Breast epithelium (tissue), 4 donors: Measurements from ENCODE around the gene VPS13A. TPM values are rescaled to one million over a fixed set of nuclear protein-coding genes. Genes with fewer than 3 reads are reported as not detected.
A peak's percentile ranks its signal among the peaks of the same experiment; 100 is the strongest.

Experiments used
- DNase-seq, 2 donors: peaks; one replicate each; pipeline ENCODE4 v3.0.0-alpha.2; 2019; ENCODE audit warnings: low spot score in 2 of 2
- H3K27ac ChIP-seq, 2 donors: fragments of 200-600 bp; sonication (generic) in 1 of 2; one replicate each; pipeline ENCODE4 v1.5.1; 2016 to 2019; ENCODE audit warnings: mild to moderate bottlenecking in 1 of 2
- H3K27me3 ChIP-seq, 2 donors: fragments of 200-600 bp; sonication (generic) in 1 of 2; one replicate each; pipeline versions ENCODE4 v1.5.1 to v1.6.0; 2017 to 2019; ENCODE audit warnings: control low read depth in 1 of 2, mild to moderate bottlenecking in 1 of 2
- H3K36me3 ChIP-seq: fragments of 200-600 bp; one replicate; pipeline ENCODE4 v1.5.1; 2019
- H3K4me1 ChIP-seq, 2 donors: fragments of 200-600 bp; sonication (generic); one replicate each; pipeline ENCODE4 v1.5.1; 2016 to 2019; ENCODE audit warnings: control low read depth in 1 of 2
- H3K4me3 ChIP-seq, 3 donors: fragments of 200-600 bp; sonication (generic); 1 replicate in 2 of 3; 2 replicates in 1 of 3; pipeline ENCODE4 v1.5.1; 2016 to 2019; ENCODE audit warnings: mild to moderate bottlenecking in 3 of 3, moderate library complexity in 2 of 3
- H3K9me3 ChIP-seq, 2 donors: fragments of 200-600 bp; sonication (generic) in 1 of 2; one replicate each; pipeline ENCODE4 v1.5.1; 2016 to 2019; ENCODE audit warnings: control low read depth in 1 of 2
- POLR2A ChIP-seq: fragments of 450-650 bp; IDR thresholded peaks from one replicate; pipeline ENCODE4 v1.6.1; 2016; ENCODE audit warnings: antibody characterized with exemption, mild to moderate bottlenecking, moderate library complexity
- POLR2AphosphoS5 ChIP-seq, 3 donors: sonication (generic); formaldehyde crosslinking; IDR thresholded peaks; one replicate each; pipeline ENCODE4 v1.6.1; 2017; ENCODE audit warnings: antibody characterized with exemption in 3 of 3
- intact Hi-C: fragments of 100-400 bp; cut with DNase I; formaldehyde crosslinking; loops from one replicate; pipeline ENCODE4 v1.15.1; 2023; ENCODE audit warnings: low total_unique reads
- total RNA-seq, 3 donors: library from RNA; depleted of rRNA; stranded (reverse); fragments of >200 nt; gene quantifications; one replicate each; pipeline ENCODE4 v1.1.0, GENCODE V29; 2016
- TF ChIP-seq, protein P1 (sequence below), 3 donors: fragments of 450-650 bp; IDR thresholded peaks; one replicate each; pipeline ENCODE4 v1.5.1; 2016 to 2017; ENCODE audit warnings: antibody characterized with exemption in 3 of 3, mild to moderate bottlenecking in 3 of 3, moderate library complexity in 3 of 3

VPS13A gene
- total RNA-seq, 3 donors from 2014 or later: 26.7 to 62.2 (median 50.5) TPM

DNA sequence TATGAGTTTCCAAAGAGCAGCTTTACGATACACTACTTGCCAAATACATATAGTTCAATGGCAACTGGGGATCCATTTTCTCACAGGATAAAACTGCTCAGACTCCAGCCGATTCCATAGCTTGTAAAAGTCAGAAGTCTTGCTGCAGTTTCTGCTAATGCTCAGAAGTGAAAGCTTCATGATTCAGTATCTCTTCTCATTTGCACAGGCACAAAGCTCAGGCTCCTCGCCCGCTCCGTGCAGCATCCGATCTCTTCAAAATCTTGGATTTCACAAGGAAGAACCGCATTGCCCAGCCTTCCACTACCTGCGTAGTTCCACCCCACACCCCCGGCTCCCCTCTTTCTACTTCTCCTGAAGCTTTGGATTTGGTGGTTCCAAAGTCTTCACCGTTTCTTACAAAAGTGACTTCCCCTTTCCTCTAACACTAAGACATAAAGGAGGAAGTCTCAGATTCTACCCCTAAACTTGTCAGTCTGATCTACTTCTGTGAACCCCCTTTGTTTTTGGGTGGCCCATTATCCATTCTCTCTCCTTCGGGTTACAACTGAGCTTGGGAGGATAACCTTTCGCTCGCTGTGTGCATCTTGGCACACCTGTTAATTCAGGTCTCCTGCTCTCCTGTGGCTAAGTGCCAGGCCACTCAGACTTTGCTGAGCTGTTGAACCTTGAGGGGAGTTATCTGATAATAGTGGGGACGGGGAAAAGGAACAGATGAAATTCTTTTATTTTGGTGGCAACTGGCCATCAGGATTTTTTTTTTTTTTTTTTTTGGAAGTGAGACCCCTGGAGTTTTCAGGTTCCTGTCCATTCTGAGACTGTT lies 276.7 kb downstream of the VPS13A start:
- intact Hi-C loops: no loop called here
- no peaks in the 10 kb centered on the region for H3K4me1 ChIP-seq
- no peak overlapping the region for H3K27ac ChIP-seq
- no peaks in the 10 kb centered on the region for H3K36me3 ChIP-seq
- no peaks in the 10 kb centered on the region for H3K27me3 ChIP-seq
- DNase-seq: no peak
- TF ChIP-seq, protein P1, sequence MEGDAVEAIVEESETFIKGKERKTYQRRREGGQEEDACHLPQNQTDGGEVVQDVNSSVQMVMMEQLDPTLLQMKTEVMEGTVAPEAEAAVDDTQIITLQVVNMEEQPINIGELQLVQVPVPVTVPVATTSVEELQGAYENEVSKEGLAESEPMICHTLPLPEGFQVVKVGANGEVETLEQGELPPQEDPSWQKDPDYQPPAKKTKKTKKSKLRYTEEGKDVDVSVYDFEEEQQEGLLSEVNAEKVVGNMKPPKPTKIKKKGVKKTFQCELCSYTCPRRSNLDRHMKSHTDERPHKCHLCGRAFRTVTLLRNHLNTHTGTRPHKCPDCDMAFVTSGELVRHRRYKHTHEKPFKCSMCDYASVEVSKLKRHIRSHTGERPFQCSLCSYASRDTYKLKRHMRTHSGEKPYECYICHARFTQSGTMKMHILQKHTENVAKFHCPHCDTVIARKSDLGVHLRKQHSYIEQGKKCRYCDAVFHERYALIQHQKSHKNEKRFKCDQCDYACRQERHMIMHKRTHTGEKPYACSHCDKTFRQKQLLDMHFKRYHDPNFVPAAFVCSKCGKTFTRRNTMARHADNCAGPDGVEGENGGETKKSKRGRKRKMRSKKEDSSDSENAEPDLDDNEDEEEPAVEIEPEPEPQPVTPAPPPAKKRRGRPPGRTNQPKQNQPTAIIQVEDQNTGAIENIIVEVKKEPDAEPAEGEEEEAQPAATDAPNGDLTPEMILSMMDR (IDR thresholded peaks at IDR 0.05): no peak
- no peak for TF ChIP-seq POLR2A
- TF ChIP-seq POLR2AphosphoS5 (IDR thresholded peaks at IDR 0.05): no peak
- H3K4me3 ChIP-seq: no peak overlapping the region
- no peaks in the 10 kb centered on the region for H3K9me3 ChIP-seq

DNA sequence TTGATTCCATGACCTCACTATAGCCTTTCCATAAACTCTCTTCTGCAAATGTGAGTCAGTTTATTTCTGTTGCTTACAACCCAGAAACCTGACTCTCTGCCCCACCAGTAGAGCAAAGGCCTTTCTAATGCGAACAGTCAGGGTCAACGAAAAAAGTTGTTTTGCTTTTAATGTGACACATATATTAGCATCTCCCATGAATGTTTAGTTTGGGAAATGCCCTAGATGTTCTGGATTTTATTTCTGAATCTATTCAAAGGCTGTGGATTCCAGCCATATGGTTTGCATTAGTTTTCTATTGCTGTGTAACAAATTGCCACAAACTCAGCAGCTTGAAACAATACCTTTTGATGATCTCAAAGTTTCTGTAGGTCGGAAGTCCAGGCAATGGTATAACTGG lies 277.3 kb downstream of the VPS13A start:
- Histone ChIP-seq H3K9me3 (no peaks in the 10 kb centered on the region), H3K4me1 (no peaks in the 10 kb centered on the region), H3K4me3 (no peak overlapping the region), H3K27me3 (no peaks in the 10 kb centered on the region), H3K27ac (no peak overlapping the region), H3K36me3 (no peaks in the 10 kb centered on the region)
- TF ChIP-seq, protein P1 (IDR thresholded peaks at IDR 0.05): no peak
- no peak for TF ChIP-seq POLR2A
- no peak for TF ChIP-seq POLR2AphosphoS5 (IDR thresholded peaks at IDR 0.05)
- DNase-seq: no peak
- intact Hi-C loops: no loop called here

DNA sequence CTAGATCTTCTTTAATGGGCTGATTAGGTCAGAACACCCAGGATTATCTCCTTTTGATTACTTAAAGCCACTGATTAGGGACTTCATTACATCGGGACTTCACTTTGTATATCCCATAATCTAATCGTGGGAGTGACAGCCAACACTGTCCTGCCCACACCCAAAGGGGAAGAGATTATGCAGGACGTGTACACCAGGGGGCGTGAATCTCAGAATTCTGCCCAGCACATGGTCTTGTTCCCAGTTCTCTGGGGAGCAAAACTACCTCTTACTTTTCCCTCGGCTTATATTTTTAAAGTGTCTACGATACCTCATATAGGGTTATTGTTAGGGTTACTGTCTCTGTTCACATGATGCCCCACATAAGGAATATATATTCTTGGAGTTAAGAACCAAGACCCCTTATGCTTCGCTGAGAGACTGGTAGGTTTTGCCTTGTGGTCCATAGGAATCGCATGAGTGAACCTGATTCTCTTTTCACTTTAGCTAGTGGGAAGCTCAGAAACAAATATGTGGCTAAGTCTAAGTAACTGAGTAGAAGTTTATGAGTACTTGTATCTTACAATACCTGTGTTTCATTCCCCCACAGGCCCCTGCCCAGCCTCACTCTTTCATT lies 278.1 kb downstream of the VPS13A start:
- Histone ChIP-seq H3K9me3 (no peaks in the 10 kb centered on the region), H3K4me1 (no peaks in the 10 kb centered on the region), H3K4me3 (no peak overlapping the region), H3K27ac (no peak overlapping the region), H3K27me3 (no peaks in the 10 kb centered on the region), H3K36me3 (no peaks in the 10 kb centered on the region)
- no peak for DNase-seq
- intact Hi-C loops: no loop called here
- no peak for TF ChIP-seq POLR2AphosphoS5 (IDR thresholded peaks at IDR 0.05)
- TF ChIP-seq POLR2A: no peak
- TF ChIP-seq, protein P1 (IDR thresholded peaks at IDR 0.05): peak in 1 of 3 donors; percentile 28

DNA sequence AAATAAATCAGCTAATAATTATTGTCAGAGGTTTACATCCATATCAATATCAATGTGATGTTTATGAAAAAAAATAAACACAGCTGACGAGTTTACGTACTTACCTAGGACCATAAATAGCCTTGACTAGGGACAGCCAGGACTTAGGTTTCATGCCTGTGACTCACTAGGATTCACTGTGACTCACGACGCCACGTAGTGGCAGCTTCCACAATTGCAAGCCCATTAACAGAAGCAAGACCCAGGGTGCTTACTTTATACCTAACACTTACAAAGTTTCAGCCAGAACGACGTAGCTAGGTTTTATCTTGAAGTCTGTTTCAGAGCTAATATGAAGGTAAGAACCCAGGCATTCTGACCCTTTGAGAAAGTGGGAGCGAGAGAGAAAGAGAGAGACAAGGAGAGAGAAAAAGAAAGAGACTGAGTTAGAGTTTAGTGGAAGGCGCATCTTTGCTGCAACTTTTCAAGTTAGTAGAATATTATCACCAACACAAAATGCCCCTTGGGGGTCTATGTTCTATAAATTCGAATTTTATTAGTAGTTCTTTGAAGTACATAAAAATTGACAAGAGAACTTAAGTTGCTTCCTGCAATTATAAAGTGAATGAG lies 279.6 kb downstream of the VPS13A start:
- no peak overlapping the region for H3K27ac ChIP-seq
- intact Hi-C loops: no loop called here
- H3K9me3 ChIP-seq: no peaks in the 10 kb centered on the region
- H3K4me1 ChIP-seq: no peaks in the 10 kb centered on the region
- H3K27me3 ChIP-seq: no peaks in the 10 kb centered on the region
- H3K36me3 ChIP-seq: no peaks in the 10 kb centered on the region
- peak; percentile 70 to 85 for DNase-seq
- H3K4me3 ChIP-seq: no peak overlapping the region
- TF ChIP-seq, protein P1 (IDR thresholded peaks at IDR 0.05): peak; percentile 84 to 87 (median 85)
- TF ChIP-seq POLR2A: no peak
- no peak for TF ChIP-seq POLR2AphosphoS5 (IDR thresholded peaks at IDR 0.05)
